Measurements from ENCODE around the gene NME3. TPM values are rescaled to one million over a fixed set of nuclear protein-coding genes. Genes with fewer than 3 reads are reported as not detected.

NME3 gene
- total RNA-seq (2021), result 76.9 and 81.9 TPM in 2 replicates
- long read RNA-seq, transcript NME3-201 (5 exons, 1,069 nt), result major isoform, 46 of 54 reads
- long read RNA-seq, partial matches to known transcripts, result 0 of 54 reads
- long read RNA-seq, other reads (novel, unspliced or antisense), result 7 of 54 reads

DNA sequence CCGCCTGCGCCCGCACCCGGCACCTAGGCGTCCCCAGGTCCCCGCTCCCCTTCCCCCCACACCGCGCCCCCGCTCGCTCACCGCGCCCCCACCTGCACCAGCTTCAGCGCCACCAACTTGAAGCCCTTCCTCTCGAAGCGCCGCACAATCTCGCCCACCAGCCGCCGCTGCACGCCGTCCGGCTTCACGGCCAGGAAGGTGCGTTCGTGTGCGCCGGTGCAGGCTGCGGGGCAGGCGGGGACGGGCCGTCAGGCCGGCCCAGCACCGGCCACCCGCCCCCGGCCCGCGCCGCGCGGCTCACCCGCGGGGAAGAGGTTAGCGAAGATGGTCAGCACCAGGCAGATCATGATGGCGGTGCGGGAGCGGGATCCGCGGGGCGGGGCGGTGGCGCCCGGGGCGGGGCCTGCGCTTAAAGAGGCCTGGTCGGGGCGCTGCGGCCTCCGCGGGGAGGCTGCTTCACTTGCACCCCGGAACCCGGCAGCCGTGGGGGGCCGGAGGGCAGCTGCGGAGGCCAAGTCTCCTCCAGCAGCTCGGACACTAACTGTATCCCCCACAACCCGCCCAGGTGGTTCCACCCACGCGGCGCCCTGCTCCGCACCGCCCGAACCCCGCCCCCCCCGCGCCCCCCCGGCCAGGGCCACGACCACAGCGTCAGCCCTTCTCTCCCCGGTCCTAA, at the start of gene NME3:
NME3 (minus strand) TSS at position 356 of the 676 bp plus-strand sequence; CDS start at position 347, 9 bp downstream.
- H3K4ac ChIP-seq (ENCODE audit: low read depth, low read length), result no peak within 1 kb of the TSS
- H3K27ac Mint-ChIP-seq, result peak within 1 kb of the TSS; percentile 98 to 99 (median 99); a peak in 6 of 7 replicates
- no peak within 1 kb of the TSS for H2BK15ac ChIP-seq (ENCODE audit: low read depth, low read length)
- no peak within 1 kb of the TSS for H3K56ac ChIP-seq (ENCODE audit: insufficient read length, low read depth, low read length)
- no peaks in the 10 kb centered on the region for H4K20me1 ChIP-seq (ENCODE audit: control insufficient read depth, insufficient read depth, insufficient read length)
- H3K4me2 ChIP-seq (ENCODE audit: insufficient read depth, insufficient read length, low read length), result peak within 1 kb of the TSS; percentile 47
- H3K79me1 ChIP-seq (ENCODE audit: insufficient read depth, low read depth, low read length, poor library complexity, severe bottlenecking), result peaks cover 5% of the 10 kb centered on the region
- no peak within 1 kb of the TSS for H2AFZ ChIP-seq (ENCODE audit: low read length)
- peak within 1 kb of the TSS; percentile 95 to 98 for H3K4me3 Mint-ChIP-seq
- H2BK12ac ChIP-seq (ENCODE audit: insufficient read length, low read depth, low read length), result no peak within 1 kb of the TSS
- peak within 1 kb of the TSS; percentile 79 for H3K14ac ChIP-seq (ENCODE audit: insufficient read depth, low read length)
- H3T11ph ChIP-seq (ENCODE audit: low read length), result no peak within 1 kb of the TSS
- H3K23me2 ChIP-seq (ENCODE audit: insufficient read length, low read depth, low read length, poor library complexity, severe bottlenecking), result peaks cover 9% of the 10 kb centered on the region
- H2BK5ac ChIP-seq (ENCODE audit: insufficient read length, low read length), result no peak within 1 kb of the TSS
- TF ChIP-seq, protein P1, sequence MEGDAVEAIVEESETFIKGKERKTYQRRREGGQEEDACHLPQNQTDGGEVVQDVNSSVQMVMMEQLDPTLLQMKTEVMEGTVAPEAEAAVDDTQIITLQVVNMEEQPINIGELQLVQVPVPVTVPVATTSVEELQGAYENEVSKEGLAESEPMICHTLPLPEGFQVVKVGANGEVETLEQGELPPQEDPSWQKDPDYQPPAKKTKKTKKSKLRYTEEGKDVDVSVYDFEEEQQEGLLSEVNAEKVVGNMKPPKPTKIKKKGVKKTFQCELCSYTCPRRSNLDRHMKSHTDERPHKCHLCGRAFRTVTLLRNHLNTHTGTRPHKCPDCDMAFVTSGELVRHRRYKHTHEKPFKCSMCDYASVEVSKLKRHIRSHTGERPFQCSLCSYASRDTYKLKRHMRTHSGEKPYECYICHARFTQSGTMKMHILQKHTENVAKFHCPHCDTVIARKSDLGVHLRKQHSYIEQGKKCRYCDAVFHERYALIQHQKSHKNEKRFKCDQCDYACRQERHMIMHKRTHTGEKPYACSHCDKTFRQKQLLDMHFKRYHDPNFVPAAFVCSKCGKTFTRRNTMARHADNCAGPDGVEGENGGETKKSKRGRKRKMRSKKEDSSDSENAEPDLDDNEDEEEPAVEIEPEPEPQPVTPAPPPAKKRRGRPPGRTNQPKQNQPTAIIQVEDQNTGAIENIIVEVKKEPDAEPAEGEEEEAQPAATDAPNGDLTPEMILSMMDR (conservative IDR thresholded peaks at IDR 0.05), result no peak
- H2BK20ac ChIP-seq (ENCODE audit: low read depth, low read length, poor library complexity, severe bottlenecking), result no peak within 1 kb of the TSS
- no peaks in the 10 kb centered on the region; the same call in 1 of the 2 replicates for H3K27me3 Mint-ChIP-seq (ENCODE audit: low read depth)
- no peak within 1 kb of the TSS for H4K8ac ChIP-seq (replicated peaks; ENCODE audit: insufficient read length, low read depth, low read length)
- H2AK5ac ChIP-seq (ENCODE audit: insufficient read length, low read length), result no peak within 1 kb of the TSS
- no peak within 1 kb of the TSS for H4K91ac ChIP-seq (ENCODE audit: insufficient read length, low read depth, low read length)
- no peak within 1 kb of the TSS for H4K5ac ChIP-seq (ENCODE audit: insufficient read length, low read depth, low read length)
- H3K79me2 ChIP-seq (ENCODE audit: insufficient read depth, low read length), result no peaks in the 10 kb centered on the region; the same call in 1 of the 2 replicates
- peaks cover 3 to 19% of the 10 kb centered on the region in 2 experiments for H3K4me1 Mint-ChIP-seq
- no peak within 1 kb of the TSS for H3K27ac ChIP-seq (ENCODE audit: insufficient read length, low read depth, low read length)
- peak within 1 kb of the TSS; percentile 66 for H3K9ac ChIP-seq (ENCODE audit: extremely low read depth, insufficient read length, low read length)
- H3K18ac ChIP-seq (ENCODE audit: insufficient read length, low read depth, low read length), result peak within 1 kb of the TSS; percentile 44
- no CpG with 5 or more reads among the region's 79 CpGs for WGBS (ENCODE audit: extremely low coverage, insufficient read length, low lambda C conversion rate)
- peaks cover 11 to 46% (median 29%) of the 10 kb centered on the region in 3 experiments; a peak in 6 of 7 replicates for H3K36me3 Mint-ChIP-seq (ENCODE audit: insufficient read depth in 1 of 3, low read depth in 3 of 3)
- H3K4me1 ChIP-seq (ENCODE audit: insufficient read depth, low read length), result no peaks in the 10 kb centered on the region
- H3K9me3 Mint-ChIP-seq, result no peaks in the 10 kb centered on the region
- H2BK120ac ChIP-seq (ENCODE audit: low read depth, low read length, poor library complexity, severe bottlenecking), result no peak within 1 kb of the TSS
- no peaks in the 10 kb centered on the region for H3K27me3 ChIP-seq (ENCODE audit: insufficient read depth, low read length)
- peak; percentile 76 for DNase-seq
- H3K9me3 ChIP-seq (ENCODE audit: control insufficient read depth, low read depth, low read length), result no peaks in the 10 kb centered on the region
- H3K23ac ChIP-seq (ENCODE audit: insufficient read length, low read depth, low read length), result no peak within 1 kb of the TSS

Data from H9 (cell line).